IMR-90 (cell line): ENCODE measurements around the gene FBXO4.

Experiments
- BHLHE40 ChIP-seq: fragments of 150-350 bp; IDR thresholded peaks from 2 replicates; pipeline ENCODE4 v1.6.1; 2016; ENCODE audit warnings: mild to moderate bottlenecking, low read depth, low read length
- CEBPB ChIP-seq: IDR thresholded peaks from 2 replicates; pipeline ENCODE4 v1.6.1; 2012; ENCODE audit warnings: low read depth, low read length, improper control_type of control experiment
- MAFK ChIP-seq: IDR thresholded peaks from 2 replicates; pipeline ENCODE4 v1.6.1; 2012; ENCODE audit warnings: low read depth, low read length, improper control_type of control experiment
- MXI1 ChIP-seq: IDR thresholded peaks from 2 replicates; pipeline ENCODE4 v1.6.1; 2012; ENCODE audit warnings: low read depth, mild to moderate bottlenecking, low read length, moderate library complexity, borderline replicate concordance
- NFE2L2 ChIP-seq: fragments of 150-350 bp; IDR thresholded peaks from 2 replicates; pipeline ENCODE4 v1.6.1; 2016; ENCODE audit warnings: low read depth, mild to moderate bottlenecking, low read length
- POLR2A ChIP-seq: IDR thresholded peaks from 2 replicates; pipeline ENCODE4 v1.6.1; 2012; ENCODE audit warnings: mild to moderate bottlenecking, low read depth, low read length
- RAD21 ChIP-seq: IDR thresholded peaks from 2 replicates; pipeline ENCODE4 v1.6.1; 2012; ENCODE audit warnings: low read length, improper control_type of control experiment
- RCOR1 ChIP-seq: IDR thresholded peaks from 2 replicates; pipeline ENCODE4 v1.6.1; 2012; ENCODE audit warnings: mild to moderate bottlenecking, low read length, improper control_type of control experiment; ENCODE audit not compliant: insufficient replicate concordance
- RFX5 ChIP-seq: IDR thresholded peaks from 2 replicates; pipeline ENCODE4 v1.8.0; 2012; ENCODE audit warnings: low read depth, mild to moderate bottlenecking, low read length, moderate library complexity
- SMC3 ChIP-seq: fragments of 150-350 bp; IDR thresholded peaks from 2 replicates; pipeline ENCODE4 v1.6.1; 2016; ENCODE audit warnings: low read depth, mild to moderate bottlenecking, antibody characterized with exemption, low read length, moderate library complexity
- TF ChIP-seq, protein P1 (sequence below): conservative IDR thresholded peaks from 2 replicates; pipeline ENCODE4 v1.5.1; 2012; ENCODE audit warnings: mild to moderate bottlenecking, low read depth, low read length, improper control_type of control experiment
- TF ChIP-seq, protein P2 (sequence below): fragments of 150-350 bp; IDR thresholded peaks from 2 replicates; pipeline ENCODE4 v1.6.1; 2017; ENCODE audit warnings: mild to moderate bottlenecking, antibody characterized with exemption, low read length, low read depth
- TF ChIP-seq, protein P3 (sequence below): fragments of 150-350 bp; IDR thresholded peaks from 2 replicates; pipeline ENCODE4 v1.6.1; 2016; ENCODE audit warnings: low read depth, mild to moderate bottlenecking, low read length, moderate library complexity, borderline replicate concordance

DNA sequence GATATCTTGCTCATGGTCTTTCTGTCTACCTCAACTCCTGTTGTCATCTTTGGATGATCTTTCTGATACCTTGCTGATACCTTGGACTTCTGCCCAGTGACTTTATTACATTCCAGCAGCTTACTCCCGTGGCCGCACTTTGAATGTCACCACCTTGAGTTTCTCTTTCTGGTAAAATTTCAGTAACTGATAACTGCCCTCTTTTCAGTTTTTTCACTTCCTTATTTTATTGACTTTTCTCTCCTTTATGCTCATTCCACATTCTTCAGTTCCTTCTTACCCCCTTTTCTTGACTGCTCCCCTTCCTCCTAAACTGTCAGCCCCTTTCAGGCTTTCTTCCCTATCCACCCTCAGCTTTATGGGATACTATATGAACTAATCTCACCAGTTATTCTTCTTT lies 7.0 kb upstream of the FBXO4 start:
- TF ChIP-seq, protein P1, sequence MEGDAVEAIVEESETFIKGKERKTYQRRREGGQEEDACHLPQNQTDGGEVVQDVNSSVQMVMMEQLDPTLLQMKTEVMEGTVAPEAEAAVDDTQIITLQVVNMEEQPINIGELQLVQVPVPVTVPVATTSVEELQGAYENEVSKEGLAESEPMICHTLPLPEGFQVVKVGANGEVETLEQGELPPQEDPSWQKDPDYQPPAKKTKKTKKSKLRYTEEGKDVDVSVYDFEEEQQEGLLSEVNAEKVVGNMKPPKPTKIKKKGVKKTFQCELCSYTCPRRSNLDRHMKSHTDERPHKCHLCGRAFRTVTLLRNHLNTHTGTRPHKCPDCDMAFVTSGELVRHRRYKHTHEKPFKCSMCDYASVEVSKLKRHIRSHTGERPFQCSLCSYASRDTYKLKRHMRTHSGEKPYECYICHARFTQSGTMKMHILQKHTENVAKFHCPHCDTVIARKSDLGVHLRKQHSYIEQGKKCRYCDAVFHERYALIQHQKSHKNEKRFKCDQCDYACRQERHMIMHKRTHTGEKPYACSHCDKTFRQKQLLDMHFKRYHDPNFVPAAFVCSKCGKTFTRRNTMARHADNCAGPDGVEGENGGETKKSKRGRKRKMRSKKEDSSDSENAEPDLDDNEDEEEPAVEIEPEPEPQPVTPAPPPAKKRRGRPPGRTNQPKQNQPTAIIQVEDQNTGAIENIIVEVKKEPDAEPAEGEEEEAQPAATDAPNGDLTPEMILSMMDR, result no peak
- TF ChIP-seq CEBPB (no peak), POLR2A (no peak), NFE2L2 (no peak), RAD21 (no peak), RFX5 (no peak), BHLHE40 (no peak), MAFK (no peak), MXI1 (no peak), SMC3 (no peak), RCOR1 (no peak)
- TF ChIP-seq, protein P2, sequence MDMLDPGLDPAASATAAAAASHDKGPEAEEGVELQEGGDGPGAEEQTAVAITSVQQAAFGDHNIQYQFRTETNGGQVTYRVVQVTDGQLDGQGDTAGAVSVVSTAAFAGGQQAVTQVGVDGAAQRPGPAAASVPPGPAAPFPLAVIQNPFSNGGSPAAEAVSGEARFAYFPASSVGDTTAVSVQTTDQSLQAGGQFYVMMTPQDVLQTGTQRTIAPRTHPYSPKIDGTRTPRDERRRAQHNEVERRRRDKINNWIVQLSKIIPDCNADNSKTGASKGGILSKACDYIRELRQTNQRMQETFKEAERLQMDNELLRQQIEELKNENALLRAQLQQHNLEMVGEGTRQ, result no peak
- TF ChIP-seq, protein P3, sequence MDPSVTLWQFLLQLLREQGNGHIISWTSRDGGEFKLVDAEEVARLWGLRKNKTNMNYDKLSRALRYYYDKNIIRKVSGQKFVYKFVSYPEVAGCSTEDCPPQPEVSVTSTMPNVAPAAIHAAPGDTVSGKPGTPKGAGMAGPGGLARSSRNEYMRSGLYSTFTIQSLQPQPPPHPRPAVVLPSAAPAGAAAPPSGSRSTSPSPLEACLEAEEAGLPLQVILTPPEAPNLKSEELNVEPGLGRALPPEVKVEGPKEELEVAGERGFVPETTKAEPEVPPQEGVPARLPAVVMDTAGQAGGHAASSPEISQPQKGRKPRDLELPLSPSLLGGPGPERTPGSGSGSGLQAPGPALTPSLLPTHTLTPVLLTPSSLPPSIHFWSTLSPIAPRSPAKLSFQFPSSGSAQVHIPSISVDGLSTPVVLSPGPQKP, result no peak
